Activated CD4-positive, alpha-beta T cell treated with anti-CD3 and anti-CD28 coated beads for 1 hour (primary cell): ENCODE data around the gene GPR161.

ENCODE experiments used
- DNase-seq: peaks from one replicate; pipeline ENCODE4 v3.0.0-alpha.2; 2020

Gene GPR161

DNA sequence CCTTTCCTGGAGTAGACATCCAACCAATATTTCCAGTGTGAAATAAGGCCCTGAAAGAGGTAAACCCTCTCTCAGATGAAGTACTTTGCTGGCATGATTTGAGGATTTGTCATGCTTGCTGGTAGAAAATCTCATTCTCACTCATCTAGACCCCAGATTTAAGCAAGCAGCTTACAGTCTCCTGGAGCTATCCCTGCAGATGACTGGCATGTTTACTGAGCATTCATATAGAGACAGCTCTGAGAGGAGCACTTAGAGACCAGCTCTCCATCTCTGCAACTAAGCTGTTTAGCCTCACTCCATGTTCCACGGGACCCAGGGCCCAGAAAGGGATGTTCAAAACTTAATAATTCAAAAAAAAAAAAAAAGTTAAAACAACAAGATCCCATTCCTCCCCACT, 34.2 kb downstream of the GPR161 start:
- no peak for DNase-seq

DNA sequence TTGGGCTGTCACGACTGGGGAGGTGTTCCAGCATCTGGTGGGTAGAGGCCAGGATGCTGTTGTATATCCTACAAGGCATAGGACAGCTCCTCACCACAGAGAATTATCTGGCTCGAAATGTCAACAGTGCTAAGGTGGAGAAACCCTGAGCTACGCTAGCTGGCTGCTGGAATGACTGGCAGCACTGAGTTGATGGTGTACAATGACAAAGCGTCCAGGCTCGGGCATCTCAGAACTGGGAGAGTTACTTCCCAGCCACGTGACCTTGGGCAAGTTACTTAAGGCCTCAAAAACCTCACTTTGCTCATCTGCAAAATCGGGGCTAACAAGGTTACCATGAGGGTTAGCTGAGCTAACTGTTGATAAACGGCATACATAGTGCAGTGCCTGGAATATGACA, 35.4 kb downstream of the GPR161 start:
- no peak for DNase-seq

DNA sequence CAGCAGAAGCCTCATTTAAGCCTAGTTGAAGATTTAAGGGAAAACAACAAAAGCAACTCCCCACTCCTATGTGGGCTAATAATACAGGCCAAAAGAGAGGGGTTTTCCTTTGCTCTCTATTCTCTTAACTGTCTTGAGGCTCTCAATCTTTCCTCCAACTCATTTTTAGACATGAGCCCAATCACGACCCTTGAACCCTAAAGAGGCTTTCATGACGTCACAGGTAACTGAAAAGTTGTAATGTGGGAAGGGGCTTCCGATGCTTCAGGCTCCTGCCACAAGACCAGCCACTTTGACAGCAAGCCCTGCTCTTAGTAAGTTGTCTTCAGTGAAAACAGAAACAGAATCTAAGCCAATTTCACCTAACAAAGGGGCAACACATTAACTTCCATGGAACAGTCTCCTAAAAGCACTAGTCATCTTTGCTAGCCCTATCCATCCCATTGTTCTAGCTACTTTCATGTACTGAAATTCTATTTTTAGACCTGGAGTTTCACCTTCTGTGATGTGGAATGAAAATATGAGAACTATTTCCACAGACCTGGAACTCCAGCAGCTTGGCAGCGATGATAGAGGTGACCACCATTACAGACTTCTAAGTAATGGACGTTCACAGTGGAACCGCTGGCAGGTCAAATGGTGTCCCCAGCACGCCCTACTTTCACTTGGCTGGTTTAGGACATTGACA, 36.3 kb downstream of the GPR161 start:
- no peak for DNase-seq

DNA sequence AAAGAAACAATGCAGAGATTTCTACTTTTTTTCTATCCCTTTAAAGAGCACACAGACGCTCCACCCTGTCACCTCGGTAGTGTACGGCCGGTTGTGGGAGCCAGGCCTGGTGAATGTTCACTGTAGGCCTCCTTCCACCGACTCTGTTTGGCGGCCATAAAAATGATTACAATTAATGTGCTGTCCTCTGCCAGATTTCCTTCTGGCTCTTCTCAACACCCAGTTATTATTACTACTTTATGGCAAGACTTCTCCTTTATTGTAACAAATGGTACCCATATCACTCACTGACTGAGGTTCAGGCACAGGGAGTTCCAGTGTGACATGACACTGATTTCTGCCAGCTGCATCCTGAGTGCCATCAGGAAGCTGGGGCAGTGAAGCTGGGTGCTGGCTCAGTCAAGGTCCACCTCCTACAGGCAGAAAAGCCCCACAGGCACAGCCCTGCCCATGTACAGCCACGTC, 37.4 kb downstream of the GPR161 start:
- DNase-seq = no peak

DNA sequence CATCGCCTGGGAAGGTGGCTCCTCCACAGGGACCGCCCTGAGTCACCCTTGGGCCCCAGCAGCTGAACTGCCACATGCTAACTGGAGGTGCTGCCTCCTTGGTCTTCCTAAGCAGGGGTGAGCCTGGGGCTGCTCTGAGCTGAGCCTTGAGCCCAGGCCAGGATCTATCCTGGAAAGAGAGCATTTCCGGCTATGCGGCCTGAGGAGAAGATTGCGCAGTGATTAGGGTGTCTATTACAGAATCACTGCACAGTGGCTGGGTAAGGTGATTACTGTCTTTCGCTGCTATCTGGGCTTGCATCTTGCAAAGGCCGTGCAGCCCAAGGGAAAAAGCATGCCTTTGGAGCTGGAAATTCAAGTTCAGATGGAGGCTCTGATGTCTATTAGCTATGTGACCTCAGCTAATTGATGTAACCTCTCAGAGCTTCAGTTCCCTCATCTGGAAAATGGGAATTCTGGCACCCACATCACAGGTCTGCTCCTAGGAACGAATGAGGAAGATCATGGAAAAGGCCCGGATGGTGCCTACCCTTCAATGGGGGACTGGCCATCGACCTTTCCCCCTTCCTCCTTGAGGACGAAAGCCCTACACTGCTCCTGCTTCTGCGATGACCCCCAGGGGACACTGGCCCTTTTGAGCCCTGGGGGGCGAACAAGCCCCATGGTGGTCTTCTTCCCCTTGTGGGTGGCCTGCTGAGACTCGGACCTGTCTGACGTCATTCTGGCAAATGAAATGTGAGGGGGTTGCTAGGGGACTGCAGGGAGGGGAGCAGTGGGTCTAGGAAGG, 38.0 kb downstream of the GPR161 start:
- no peak for DNase-seq

DNA sequence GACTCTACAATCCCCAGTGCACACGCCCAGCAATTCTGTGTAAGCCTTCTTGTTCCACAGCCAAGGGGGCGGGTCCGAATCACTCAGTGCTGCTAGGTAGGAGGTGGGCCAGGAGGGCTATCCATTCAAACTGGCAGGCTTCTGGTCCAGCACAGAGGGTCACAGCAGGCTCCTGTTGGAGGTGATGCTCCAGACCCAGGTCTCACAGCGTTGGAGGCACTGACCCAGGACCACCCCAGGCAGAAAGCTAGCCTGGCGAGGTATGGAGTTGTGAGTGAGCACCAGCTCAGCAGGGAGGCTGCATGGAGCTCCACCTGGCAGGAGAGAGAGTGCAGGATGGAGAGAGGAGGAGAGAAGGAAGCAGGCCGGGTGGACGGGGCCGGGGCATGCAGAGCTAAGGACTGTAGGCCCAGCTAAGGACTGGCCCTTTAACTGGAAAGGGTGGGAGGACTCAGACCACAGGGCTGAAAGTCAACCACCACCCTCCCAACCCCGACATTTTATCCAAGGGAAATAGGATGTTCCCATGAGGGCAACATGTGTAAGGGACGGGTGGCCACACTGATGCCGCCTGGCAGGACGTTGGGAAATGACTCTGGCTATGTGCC, 38.7 kb downstream of the GPR161 start:
- no peak for DNase-seq

DNA sequence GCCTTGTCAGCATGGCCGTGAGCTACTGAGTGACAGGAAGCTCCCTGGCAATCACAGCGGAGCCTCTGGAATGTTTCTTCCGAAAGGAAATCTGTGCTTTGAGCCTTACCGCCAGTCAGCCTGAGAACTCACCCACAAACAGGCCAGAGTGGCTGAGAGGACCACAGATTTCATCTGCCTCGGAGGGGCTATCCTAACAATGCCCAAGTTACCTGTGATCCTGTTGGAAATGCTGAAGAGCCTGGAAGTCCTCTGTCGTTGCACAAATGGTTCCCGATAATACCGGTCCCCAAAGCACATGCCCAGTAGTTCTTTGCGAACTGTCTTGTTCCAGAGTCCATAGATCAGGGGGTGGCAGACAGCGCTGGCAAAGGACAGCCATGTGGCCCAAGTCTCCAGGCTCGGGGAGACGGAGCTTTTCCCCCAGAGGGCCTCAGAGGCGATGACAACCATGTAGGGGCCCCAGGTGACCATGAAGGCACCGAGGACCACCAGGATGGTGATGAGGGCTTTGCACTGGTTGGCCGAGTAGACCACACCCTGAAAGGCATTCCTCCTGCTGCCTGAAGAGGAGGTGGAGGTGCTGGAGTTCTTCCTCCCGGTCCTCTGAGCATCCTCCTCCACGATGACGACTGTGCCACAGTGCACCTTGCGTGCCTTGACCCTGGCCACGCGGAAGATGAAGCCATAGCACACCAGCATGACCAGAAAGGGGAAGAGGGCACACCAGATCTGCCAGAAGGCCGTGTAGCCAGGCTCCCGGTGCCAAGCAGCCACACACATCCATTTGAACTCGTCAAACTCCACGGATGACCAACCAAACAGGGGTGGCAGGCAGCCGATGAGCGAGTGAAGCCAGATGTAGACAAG, 40.2 kb downstream of the GPR161 start:
- DNase-seq = no peak

DNA sequence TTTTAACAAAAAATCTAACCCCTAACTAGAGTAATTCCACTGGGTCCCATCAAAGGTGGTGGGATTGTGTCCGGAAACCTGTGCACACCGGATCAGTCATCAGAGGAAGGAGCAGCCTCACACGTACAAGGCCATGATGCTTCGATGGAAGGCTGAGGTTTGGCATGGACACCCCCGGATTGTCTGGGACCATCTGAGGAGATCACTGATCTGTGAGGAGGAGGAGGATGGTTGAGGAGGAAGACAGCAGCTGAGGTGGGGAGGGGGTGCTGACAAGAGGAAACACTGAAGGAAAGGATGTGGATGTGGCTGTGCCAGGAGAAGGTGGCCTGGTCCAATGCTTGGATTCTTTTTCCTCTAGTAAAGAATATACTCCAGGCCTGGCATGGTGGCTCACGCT, 41.3 kb downstream of the GPR161 start:
- DNase-seq = no peak

DNA sequence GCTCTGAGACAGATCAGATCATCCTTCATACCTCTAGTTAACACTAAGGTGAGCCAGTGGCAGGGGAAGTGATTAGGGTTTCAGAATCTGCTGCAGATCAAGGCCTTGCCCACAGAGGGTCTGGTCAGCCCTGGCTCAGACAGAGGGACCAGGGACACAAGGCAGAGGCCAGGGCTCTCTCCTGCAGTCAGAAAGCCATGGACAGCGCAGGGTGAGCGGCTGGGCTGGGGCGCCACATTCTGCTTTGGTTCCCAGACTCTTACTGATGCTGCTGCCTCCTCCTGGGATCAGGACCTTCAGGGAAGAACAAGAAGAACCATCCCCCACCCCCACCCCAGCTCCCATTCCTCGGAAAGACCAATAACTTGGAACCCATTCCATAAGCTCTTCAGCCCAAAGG, 43.1 kb downstream of the GPR161 start:
- no peak for DNase-seq

DNA sequence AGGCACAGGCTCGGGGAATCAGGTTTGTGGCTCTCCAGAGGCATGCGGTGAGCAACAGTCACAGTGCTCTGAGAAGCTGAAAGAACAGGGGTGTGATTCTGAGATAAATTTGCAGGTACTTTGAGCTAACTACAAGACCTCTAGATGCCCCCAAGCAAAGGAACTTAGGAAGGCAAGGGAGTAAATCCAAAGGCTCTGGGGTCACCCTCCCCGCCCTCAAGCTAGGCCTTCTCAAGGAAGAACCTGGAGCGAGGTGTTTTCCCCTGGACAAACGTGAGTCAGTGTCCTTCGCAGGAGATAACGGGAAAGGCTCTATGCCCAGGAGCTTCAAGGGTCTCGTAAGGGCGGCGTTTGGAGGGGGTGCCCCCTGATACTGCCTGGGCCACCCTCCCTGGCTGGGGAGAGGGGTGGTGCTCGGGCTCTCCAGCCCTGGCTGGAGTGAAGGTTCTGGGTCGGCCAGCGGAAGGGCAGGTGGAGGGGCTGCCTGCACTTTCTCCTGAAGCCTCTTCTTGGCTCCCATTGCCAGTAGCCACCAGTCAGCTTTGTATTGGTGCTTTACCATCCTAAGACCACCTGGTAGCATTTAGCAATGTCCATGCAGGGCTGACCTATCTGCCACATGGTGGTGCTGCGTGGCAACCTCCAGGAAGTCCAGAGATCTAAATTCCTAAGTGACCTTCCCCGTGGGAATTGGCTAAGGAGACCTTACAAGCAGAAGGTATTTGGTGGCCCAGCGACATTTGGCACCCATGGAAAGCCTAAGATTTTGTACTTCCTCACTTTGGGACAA, 44.0 kb downstream of the GPR161 start:
- no peak for DNase-seq

DNA sequence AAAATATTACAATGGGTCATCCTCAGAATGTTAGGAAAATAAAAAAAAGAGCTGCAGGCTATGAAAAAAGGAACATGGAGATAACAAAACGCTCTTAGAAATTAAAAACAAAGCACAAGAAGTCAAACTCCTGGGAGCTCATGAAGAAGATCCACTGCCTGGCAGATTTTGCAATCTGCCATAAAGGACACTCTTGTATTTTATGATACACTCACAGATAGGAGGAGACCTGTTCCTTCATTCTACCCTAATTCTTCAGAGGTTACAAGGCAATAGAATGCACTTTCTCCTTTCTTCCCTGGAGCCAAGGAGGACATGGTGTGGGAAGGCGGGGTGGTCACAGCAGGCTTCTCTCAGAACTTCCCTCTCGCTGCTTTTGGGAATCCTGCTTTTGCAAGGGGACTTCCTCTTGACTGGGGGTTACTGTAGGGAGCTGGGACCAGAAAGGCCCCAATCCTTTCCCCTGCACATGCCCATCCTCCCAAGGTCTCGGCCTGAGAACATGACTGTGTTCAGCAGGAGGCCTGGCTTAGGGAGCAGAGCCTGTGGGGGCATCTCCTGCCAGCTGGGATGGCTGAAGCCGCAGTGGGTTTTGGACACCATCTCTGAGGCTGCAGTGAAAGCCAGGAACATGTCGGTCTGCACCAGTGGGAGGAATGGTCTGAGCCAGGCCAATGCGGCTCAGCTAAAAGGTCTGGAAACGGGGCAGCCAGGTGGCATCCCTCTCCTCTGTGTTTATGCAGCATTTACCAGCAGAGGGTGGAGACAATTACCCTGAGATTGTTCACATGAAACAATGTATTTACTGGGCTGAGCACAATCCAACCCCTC, 44.8 kb downstream of the GPR161 start:
- no peak for DNase-seq

DNA sequence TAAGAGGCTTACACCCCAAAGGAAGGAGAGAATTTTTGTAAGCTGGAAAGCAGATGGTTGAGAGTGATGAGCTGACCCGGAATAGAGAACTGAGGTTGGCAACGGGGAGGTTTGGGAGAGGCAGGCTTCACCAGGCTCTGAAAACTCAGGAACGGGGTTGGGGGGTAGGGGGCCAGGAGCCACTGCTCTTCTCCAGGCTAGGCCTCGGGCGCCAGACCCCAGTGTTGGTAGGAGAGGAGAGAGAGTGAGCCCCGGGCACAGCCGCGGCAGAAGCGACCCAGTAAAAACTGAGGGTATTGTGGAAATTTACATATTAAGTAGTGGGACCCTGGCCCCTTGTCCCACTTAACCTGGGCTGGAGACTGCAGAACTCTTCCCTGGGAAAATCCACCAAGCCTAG, 45.7 kb downstream of the GPR161 start:
- DNase-seq = no peak

DNA sequence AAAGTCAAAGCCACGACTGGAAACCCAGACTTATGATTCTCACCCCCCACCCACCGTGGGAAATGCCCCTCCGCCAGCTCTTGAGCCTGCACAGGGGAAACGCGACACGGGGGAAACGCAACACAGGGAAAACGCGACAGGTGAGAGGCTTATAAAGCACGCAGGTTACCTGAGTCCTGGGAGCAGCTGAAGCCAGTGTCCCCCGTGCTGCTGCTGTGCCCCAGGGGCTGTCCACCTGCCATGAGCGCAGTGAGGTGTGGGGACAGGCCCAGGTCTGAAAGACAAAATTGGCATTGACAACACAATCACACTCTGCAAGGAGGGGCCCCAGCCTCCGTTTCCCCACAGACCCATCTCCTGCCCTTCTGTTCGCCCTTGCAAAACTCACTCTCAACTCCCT, 46.3 kb downstream of the GPR161 start:
- no peak for DNase-seq

DNA sequence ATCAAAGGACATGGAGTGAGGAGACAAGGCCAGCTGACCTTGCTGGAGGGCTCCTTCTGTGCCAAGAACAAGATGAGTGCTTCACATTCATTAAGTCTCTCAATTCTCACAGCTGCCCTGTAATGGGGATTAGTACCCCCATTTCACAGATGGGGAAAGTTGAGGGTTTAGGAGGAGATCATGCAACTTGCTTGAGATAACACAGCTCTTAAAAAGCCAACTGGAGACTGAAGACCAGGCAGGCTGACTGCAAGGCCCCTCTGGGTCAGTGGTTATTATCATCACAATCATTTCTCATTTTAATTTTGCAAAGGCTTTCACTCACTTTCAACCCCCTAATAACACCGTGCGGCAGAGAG, 46.8 kb downstream of the GPR161 start:
- DNase-seq = no peak

DNA sequence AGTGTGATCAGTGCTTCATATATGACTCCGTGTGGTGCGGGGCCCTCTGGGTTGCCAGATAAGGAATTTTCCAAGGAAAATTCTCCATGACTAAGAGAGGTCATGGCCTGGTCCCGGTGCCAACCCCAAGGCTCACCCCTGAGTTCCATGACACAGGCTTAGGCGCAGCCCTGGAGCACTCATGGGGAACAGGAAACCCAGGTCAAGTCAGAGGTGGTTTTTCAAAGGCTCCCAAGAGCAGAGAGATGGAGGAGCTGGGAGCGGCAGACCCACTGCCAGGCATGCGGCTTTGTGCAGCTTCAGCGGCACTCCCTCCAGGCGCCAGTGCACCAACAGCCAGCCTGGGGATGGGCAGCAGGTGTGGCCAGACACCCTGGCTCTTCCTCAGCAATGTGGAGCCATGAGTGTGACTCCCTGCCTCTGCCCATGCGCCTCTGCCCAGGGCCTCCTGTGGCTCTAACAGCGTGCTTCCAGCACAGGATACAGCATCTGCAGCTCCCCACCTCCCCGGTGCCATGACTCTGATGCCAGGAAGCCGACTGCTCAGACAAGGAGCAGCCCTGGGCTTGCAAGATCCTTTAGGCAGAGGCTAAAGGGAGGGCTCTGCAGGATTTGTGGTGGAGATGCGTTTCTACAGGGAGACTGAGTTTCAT, 47.3 kb downstream of the GPR161 start:
- no peak for DNase-seq

DNA sequence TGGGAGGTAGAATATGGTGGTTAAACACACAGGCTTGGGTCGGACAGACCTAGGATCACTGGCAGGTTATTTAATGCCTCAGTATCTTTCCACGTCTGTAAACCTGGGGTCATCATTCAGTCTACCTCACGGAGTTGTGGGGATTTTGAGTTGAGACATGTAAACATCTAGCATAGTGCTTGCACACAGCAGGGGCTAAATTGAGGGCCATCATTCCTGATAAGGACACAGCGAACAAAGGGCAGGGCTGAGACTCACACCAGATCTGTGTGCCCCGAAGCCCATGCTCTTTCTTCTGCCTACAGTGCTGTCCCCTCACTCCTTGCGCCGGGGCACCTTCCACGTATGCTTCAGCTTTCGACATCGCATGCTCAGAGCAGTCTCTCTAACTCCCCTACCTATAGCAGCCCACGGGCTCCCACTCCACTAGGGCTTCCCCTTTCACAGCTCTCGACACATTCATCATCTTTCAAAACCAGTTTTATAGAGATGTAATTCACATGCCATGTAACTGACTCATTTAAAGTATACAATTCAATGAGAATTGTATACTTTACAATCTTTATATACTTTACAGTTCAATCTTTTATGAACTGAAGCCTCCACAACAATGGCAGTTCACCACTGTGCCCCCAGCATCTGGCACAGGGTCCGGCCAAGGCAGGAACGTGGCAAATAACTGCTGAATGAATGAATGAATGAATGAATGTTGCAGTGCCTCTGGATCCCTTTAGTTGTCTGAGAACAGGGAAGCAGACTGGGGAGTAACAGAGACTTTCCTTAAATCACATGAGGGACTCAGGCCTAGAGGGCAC, 48.0 kb downstream of the GPR161 start:
- DNase-seq = no peak

DNA sequence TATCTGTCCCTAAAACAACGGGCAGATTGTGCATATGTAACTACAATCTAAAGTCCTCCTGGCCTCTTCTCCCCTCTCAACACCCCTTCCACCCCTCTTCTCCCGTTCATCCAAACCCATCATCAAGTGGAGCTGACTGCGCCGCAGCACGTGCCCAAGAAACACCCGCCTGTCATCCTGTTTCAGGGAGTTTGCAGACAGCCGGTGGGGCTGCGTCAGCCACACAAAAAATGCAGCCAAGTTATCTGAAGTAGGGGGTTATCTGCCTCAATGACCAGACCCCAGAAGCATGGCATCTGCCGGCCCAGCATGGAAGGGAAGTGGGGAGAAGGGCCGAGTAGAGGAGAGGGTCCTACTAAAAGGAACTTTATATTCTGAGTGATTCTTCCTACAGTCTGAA, 49.0 kb downstream of the GPR161 start:
- no peak for DNase-seq

DNA sequence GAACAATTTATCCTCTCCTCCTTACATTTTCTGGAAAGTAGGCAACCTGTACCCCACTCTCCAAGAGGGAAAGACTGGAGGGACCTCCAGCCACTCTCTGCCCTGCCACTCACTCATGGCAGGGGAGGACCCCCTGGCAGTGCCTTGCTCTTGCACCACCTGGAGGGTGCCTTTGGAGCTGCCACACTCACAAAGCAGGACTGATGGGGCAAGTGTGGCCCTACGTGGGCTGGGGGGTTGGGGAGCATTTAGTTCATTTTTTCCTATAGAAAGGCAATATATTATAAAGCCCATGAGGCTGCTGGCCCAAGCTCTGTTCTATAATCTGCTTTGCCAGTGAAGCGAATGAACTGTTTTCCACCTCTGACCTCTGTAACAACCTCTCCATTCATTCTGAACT, 50.3 kb downstream of the GPR161 start:
- DNase-seq = no peak

DNA sequence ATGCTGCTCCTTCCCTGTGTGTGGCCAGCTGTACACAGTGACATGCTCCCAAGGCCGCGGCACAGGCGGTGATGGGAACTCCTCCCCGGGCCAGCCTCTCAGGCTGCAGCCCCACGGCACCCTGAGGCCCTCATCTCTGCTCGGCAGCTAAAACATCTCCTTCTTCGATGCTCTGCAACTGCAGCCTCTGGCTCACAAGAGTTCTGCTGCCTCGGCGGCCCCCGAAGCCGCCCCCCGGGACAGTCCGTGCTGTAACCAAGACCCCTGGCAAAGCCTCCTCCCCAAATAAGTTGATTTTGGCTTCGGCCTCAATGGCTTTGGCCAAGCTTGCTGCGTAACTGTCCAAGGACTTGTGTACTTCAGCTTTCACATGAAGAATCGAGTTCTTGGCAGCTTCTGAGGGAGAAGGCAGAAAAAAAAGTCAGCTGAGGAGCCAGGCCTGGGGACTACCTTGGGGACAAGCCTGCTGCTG, 51.3 kb downstream of the GPR161 start:
- DNase-seq = no peak
